Measurements from ENCODE around the gene WASF3. TPM values are rescaled to one million over a fixed set of nuclear protein-coding genes. Genes with fewer than 3 reads are reported as not detected.

WASF3 gene
- polyA plus RNA-seq, 3 donors: not detected

GRCh38 chr13:26656919-26657318 is 99.4 kb downstream of the WASF3 start:
- Histone ChIP-seq H3K27ac (ENCODE audit: low read depth in 1 of 2, low read length in 2 of 2) (no peak overlapping the region), H3K79me2 (ENCODE audit: insufficient read depth, low read length) (no peaks in the 10 kb centered on the region), H3K4me3 (replicated peaks in 1 of 3; ENCODE audit: low read depth in 2 of 3, low read length in 3 of 3) (no peak overlapping the region), H3K27me3 (ENCODE audit: control insufficient read depth in 2 of 2, insufficient read depth in 2 of 2, low read length in 2 of 2) (no peaks in the 10 kb centered on the region), H2AFZ (ENCODE audit: insufficient read depth, low read depth, low read length, poor library complexity, severe bottlenecking) (no peak overlapping the region), H3K4me1 (ENCODE audit: control insufficient read depth in 1 of 2, insufficient read depth in 2 of 2, low read length in 2 of 2) (no peaks in the 10 kb centered on the region), H3K4me2 (replicated peaks; ENCODE audit: extremely low read depth, low read length, poor library complexity, severe bottlenecking) (no peak overlapping the region), H4K20me1 (ENCODE audit: insufficient read depth, low read length) (no peaks in the 10 kb centered on the region), H3K9ac (ENCODE audit: insufficient read depth, low read length, poor library complexity, severe bottlenecking) (no peak overlapping the region), H3K9me3 (replicated peaks in 1 of 2; ENCODE audit: control insufficient read depth in 1 of 2, insufficient read depth in 1 of 2, low read length in 2 of 2) (no peaks in the 10 kb centered on the region), H3K36me3 (replicated peaks in 1 of 2; ENCODE audit: control insufficient read depth in 1 of 2, insufficient read depth in 2 of 2, low read length in 2 of 2) (no peaks in the 10 kb centered on the region)
- no peak overlapping the region for H3K27ac Mint-ChIP-seq
- WGBS (ENCODE audit: insufficient coverage): no CpG with 5 or more reads among the region's 4 CpGs
- intact Hi-C loops (cut with micrococcal nuclease): no loop called here
- no peak for TF ChIP-seq CTCF (IDR thresholded peaks at IDR 0.05)
- no peaks in the 10 kb centered on the region for H3K27me3 Mint-ChIP-seq (ENCODE audit: low read depth in 3 of 3)
- DNase-seq: no peak
- peaks cover 0 to 2% (median 0%) of the 10 kb centered on the region in 7 donors for H3K9me3 Mint-ChIP-seq
- no peak overlapping the region for H3K4me3 Mint-ChIP-seq
- no peaks in the 10 kb centered on the region for H3K36me3 Mint-ChIP-seq
- no peaks in the 10 kb centered on the region for H3K4me1 Mint-ChIP-seq

DNA sequence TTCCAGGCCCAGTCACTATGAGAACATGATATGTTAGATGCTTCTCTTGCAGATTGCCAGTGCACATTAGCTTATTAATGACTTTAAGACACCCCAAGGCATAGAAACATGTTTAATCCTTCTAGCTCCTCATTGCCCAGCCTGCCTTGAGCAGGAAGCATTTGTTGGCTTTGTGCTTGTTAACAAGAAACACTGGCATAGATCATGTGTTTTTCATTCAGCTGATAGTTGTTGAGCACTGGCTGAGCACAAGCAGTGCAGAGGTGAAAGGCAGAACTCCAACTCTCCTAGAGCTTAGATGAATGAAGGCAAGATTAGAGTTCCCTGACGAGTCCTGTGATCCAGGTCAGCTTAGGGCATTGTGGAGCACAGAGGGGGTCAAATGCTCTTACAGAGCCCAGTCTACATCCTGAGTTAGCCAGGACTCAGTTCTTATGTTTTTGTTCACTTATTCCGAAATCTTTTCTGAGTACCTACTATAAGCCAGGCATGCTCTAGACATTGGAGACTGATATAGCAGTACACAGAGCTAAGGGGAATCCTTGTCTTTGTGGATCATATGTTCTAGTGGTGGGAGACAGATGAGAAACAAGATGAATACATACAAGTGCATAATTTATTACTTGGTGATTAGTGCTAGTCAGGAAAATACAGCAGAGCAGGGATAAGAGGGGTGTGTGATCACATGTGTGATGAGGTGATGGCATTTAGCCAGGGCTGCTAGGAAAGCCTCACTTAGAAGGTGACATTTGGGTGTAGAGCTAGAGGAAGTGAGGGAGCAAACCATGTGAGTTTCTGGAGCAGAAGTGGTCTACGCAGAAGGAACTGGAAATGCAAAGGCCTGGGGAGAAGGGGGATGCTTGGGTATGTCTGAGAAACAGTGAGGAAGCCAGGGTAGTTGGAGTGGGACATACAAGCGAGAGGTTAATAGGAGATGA is 101.2 kb downstream of the WASF3 start:
- H3K27me3 ChIP-seq (ENCODE audit: control insufficient read depth in 2 of 2, insufficient read depth in 2 of 2, low read length in 2 of 2): no peaks in the 10 kb centered on the region
- Mint-ChIP-seq H3K4me1 (no peaks in the 10 kb centered on the region), H3K36me3 (no peaks in the 10 kb centered on the region), H3K4me3 (no peak overlapping the region), H3K9me3 (no peaks in the 10 kb centered on the region), H3K27ac (no peak overlapping the region), H3K27me3 (ENCODE audit: low read depth in 3 of 3) (no peaks in the 10 kb centered on the region)
- intact Hi-C loops (cut with micrococcal nuclease): no loop called here
- no peaks in the 10 kb centered on the region for H3K36me3 ChIP-seq (replicated peaks in 1 of 2; ENCODE audit: control insufficient read depth in 1 of 2, insufficient read depth in 2 of 2, low read length in 2 of 2)
- no peak overlapping the region for H3K9ac ChIP-seq (ENCODE audit: insufficient read depth, low read length, poor library complexity, severe bottlenecking)
- no peak overlapping the region for H2AFZ ChIP-seq (ENCODE audit: insufficient read depth, low read depth, low read length, poor library complexity, severe bottlenecking)
- H3K4me1 ChIP-seq (ENCODE audit: control insufficient read depth in 1 of 2, insufficient read depth in 2 of 2, low read length in 2 of 2): no peaks in the 10 kb centered on the region
- no peak overlapping the region for H3K4me2 ChIP-seq (replicated peaks; ENCODE audit: extremely low read depth, low read length, poor library complexity, severe bottlenecking)
- TF ChIP-seq CTCF (IDR thresholded peaks at IDR 0.05): no peak
- 63% methylated on average over 3 of the region's 4 CpGs for WGBS (ENCODE audit: insufficient coverage)
- no peaks in the 10 kb centered on the region for H4K20me1 ChIP-seq (ENCODE audit: insufficient read depth, low read length)
- DNase-seq: no peak
- H3K27ac ChIP-seq (ENCODE audit: low read depth in 1 of 2, low read length in 2 of 2): no peak overlapping the region
- no peaks in the 10 kb centered on the region for H3K79me2 ChIP-seq (ENCODE audit: insufficient read depth, low read length)
- H3K4me3 ChIP-seq (replicated peaks in 1 of 3; ENCODE audit: low read depth in 2 of 3, low read length in 3 of 3): no peak overlapping the region
- H3K9me3 ChIP-seq (replicated peaks in 1 of 2; ENCODE audit: control insufficient read depth in 1 of 2, insufficient read depth in 1 of 2, low read length in 2 of 2): no peaks in the 10 kb centered on the region

Data from CD14-positive monocyte (primary cell).